Cerebellar cortex (tissue), 1 donor: ENCODE data around the gene SNRNP70.
A peak's percentile ranks its signal among the peaks of the same experiment; 100 is the strongest.

Source experiments
- DNase-seq: peaks from one replicate; pipeline ENCODE4 v3.0.0-alpha.2; 2015; ENCODE audit warnings: low spot score

SNRNP70 gene

DNA sequence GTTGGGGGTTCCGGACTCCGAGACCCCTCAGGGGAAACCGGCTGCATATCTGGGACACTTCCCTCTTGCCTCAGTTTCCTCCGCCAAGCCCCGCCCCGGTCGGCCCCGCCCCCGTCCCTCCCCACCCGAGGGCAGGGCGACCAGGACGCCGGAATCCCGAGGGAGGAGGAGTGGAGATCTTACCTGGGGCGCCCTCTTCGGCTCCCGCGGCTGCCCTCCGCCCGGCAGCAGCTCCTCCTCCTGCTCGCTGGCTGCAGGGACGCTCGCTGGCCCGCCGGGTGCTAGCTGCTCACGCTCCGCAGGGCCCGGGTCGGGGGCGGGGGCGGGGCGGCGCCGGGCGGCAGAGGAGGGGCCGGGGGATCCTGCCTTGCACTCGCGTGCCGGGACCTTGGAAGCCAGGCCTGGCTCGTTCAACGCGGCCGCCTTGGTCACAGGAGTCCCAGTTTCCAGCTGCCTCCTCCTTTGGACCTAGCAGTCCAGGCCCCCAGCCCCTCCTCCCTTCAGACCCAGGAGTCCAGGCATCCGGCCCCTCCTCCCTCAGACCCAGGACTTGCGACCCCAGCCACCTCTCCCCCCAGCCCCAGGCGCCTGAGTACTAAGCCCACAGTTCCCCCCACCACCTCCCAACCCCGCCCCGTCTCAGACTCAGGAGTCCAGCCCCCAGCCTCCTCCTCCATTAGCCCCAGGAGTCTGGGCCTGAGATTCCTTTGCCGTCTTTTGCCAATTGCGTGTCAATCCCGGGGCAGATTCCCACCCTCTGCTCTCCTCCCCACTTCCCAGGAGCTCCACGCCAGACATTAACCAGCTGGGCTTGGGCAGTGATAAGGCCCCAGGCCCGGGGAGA is 20.3 kb upstream of the SNRNP70 start, which contains the start of gene NTF4:
Gene NTF4 (minus strand): TSS at position 51 of the 844 bp plus-strand sequence. CDS start 2,821 bp downstream, outside the sequence.
- peak; percentile 53 for DNase-seq

GRCh38 chr19:49065905-49066512 is 19.2 kb upstream of the SNRNP70 start:
- DNase-seq = peak; percentile 58

- no peak for DNase-seq
These were observed 17.7 kb upstream of the SNRNP70 start for GRCh38 chr19:49067554-49067953.

DNA sequence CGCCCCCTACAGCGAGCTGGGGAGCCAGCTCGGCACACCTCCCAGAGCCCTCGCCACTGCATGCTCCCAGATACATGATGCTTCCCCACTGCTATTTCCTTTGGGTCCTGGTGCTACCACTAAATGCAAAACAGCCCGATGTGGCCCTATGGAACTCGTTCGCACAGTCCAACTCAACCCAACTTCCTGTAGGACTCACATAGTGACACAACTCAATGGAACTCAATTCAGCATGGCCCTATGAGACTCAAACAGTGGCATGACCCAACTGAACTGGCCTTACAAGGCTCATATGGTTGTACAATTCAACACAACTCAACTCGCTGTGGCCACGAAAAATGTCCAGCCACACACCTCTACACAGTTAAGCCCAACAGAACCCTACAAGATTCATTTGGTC is 16.2 kb upstream of the SNRNP70 start:
- DNase-seq = no peak

- DNase-seq = no peak
These were observed 14.8 kb upstream of the SNRNP70 start for GRCh38 chr19:49070416-49070815.

DNA sequence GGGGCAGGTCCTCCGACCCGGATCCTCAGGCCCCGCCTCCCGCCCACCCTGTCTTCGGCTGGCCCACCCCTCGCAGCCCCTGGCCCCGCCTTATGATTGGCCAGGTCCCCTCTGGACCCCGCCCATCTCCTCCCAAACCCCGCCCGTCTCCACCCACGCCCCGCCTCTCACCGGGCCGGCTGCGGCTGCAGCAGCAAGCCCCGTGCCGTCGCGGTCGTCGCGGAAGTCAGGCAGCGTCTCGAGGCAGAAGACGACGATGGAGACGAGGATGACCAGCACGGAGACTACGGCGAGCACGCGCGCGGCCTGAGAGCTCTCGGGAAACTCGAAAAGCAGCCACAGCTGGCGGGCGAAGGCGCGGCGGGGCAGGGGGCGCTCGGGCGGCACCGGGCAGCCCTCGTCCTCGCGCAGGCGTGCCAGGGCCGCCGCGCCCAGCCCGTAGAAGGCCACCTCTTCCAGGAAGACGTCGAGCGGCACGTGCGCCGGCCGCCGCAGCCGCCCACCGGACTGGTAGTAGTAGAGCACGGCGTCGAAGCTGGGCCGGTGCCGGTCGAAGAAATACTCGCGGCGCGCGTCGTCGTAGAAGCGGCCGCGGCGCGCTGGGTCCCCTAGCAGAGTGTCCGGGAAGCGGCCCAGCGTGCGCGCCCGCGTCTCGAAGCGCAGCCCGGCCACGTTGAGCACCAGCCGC is 13.2 kb upstream of the SNRNP70 start:
- DNase-seq = no peak

DNA sequence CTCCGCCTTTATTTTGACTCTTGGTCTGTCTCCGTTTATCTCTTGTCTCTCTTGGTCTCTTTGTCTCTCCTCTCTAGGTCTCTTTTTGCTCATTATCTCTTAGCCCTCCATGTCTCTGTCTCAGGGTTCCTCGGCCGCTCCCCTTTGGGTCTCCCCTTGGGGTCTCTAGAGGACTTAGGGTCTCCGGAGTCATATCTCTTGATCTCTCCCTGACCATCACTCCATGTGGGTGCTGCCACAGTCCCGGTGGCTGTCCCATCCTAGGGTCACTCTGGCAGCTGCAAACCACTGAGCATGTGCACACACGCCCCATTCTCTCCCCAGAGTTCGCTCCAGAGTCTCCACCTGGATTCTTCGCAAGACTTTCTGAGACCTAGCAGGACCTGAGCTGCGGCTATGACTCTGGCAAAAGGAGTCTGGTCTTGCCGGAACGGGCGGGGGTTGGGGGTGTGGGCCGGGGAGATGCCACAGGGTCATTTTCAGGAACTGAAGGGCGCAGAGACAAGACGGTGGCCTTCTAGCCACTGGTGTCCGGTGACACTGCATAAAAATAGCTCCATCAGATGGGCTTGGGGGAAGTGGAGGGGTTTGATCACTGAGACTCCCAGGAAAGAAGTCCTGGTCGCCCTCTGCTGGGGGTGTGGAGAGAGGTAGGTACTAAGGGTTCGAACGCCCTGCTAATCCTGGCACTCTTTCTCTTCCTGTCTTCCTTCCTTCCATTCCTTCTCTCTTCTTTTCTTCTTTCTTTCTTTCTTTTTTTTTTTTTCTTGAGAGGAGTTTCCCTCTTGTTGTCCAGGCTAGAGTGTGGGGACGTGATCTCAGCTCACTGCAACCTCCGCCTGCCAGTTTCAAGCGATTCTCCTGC is 11.5 kb upstream of the SNRNP70 start:
- peak; percentile 48 for DNase-seq

DNA sequence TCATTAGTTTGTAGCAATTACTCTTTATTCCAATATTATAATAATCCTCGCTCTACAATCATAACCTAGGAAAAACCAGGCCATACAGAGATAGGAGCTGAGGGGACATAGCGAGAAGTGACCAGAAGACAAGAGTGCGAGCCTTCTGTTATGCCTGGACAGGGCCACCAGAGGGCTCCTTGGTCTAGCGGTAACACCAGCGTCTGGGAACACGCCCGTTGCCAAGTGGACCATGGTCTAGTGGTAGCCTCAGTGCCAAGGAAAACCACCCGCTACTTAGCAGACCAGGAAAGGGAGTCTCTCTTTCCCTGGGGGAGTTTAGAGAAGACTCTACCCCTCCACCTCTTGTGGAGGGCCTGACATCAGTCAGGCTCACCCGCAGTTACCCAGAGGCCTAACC is 10.4 kb upstream of the SNRNP70 start:
- DNase-seq = peak; percentile 80

DNA sequence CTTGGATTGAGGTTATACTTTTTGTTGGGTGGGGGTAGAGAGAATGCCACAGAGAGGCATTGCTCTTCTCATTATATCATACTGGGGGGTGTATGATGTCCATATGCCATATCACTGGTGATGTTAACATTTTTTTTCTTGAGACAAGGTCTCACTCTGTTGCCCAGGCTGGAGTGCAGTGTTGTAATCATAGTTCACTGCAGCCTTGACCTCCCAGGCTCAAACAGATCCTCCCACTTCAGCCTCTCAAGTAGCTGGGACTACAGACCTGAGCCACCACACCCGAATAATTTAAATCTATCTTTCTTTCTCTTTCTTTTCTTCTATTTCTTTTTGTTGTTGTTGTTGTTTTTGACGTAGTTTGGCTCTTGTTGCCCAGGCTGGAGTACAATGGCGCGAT is 4.9 kb upstream of the SNRNP70 start:
- no peak for DNase-seq

DNA sequence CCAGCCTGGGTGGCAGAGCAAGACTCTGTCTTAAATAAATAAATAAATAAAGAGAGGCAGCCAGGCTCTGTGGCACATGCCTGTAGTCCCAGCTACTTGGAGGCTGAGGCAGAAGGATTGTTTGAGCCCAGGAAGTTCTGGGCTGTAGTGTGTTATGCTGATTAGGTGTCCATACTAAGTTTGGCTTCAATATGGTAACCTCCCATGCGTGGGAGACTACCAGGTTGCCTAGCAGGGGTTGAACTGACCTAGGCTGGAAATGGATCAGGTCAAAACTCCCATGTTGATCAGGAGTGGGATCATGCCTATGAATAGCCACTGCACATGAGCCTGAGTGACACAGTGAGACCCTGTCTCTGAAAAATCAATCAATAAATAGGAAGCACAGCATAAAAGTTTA is 4.0 kb upstream of the SNRNP70 start:
- DNase-seq = no peak

GRCh38 chr19:49084206-49085019 is 838 bp upstream of the SNRNP70 start:
- no peak for DNase-seq

- no peak for DNase-seq
These were observed 599 bp downstream of the SNRNP70 start for GRCh38 chr19:49085868-49086232.

DNA sequence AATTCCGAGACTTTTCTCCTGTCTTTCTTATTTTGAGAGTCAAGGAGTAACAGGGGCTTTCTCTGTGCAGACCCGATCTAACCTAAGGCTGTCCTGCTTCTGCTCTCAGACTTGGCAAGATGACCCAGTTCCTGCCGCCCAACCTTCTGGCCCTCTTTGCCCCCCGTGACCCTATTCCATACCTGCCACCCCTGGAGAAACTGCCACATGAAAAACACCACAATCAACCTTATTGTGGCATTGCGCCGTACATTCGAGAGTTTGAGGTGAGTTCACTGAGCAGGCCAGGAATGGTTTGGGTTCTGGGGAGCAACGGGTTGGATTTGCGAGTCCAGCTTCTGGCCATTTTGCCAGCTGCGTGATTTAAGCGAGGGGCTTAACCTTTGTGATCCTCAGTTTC is 1.0 kb downstream of the SNRNP70 start:
- DNase-seq = no peak

- DNase-seq = no peak
These were observed 6.3 kb downstream of the SNRNP70 start for GRCh38 chr19:49091391-49092038.

- DNase-seq = no peak
These were observed 7.4 kb downstream of the SNRNP70 start for GRCh38 chr19:49092686-49093085.

- peak; percentile 67 for DNase-seq
These were observed 9.5 kb downstream of the SNRNP70 start for GRCh38 chr19:49094505-49095482.

DNA sequence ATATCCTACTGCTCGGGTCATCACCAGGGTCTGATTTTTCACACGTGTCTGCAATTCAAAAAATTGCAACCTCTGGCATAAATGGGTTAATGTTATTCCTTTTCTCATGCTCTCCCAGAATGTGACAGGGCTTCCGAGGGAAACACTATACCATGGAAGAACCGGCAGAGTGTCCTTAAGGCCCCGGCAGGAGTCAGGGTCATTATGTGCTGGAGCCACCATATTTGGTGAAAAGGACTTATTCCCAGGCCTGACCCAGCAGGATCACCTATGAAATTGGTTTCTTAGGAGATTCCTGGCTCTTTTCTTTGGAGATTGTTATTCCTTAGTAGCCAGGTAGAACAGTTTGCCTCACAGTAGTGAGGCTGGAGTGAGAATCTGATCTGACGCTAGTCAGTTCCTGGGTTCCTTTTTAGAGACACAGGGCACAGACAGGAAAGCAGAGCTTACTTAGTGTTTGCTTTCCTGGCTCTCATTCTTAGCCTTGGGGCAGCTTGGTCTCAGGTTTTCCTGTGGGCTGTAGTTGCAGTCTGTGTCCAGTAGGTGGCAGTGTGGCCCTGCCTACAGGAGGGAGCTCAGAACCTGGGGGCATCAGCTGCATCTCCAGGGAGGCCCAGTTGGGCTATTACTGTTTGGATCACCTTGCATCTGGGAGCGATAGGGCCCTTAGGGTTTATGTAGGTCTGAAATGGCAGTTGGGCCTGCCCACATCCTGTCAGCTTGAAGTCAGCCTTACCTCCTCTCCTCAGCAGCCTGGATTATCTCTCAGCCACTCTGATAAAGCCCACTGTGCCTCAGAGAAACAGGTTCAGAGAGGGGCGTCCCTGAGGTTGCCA is 12.4 kb downstream of the SNRNP70 start:
- DNase-seq = peak; percentile 85

- no peak for DNase-seq
These were observed 13.5 kb downstream of the SNRNP70 start for GRCh38 chr19:49098795-49099194.
